Measurements from ENCODE around the gene SPPL3.

DNA sequence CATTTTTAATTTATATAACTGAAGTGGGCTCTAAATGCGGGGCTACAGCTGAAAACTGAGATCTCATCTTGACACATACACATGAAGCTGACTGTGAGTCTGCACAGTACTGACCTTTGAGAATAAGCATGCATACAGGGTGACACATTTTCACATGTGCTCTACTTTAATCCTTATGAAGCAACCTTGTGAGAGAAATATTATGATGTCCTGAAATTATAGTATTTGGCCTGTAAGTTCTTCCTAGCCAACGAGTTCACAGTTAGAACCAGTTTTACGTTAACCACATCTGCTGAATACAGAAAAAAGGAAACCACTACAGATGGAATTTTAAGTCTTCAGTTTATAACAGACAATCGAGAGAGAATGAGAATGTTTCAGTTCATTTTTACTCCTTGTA is 70.3 kb downstream of the SPPL3 start:
- no peak for TF ChIP-seq POLR2AphosphoS5 (IDR thresholded peaks at IDR 0.05; ENCODE audit: low read depth, low read length)
- TF ChIP-seq, protein P1, sequence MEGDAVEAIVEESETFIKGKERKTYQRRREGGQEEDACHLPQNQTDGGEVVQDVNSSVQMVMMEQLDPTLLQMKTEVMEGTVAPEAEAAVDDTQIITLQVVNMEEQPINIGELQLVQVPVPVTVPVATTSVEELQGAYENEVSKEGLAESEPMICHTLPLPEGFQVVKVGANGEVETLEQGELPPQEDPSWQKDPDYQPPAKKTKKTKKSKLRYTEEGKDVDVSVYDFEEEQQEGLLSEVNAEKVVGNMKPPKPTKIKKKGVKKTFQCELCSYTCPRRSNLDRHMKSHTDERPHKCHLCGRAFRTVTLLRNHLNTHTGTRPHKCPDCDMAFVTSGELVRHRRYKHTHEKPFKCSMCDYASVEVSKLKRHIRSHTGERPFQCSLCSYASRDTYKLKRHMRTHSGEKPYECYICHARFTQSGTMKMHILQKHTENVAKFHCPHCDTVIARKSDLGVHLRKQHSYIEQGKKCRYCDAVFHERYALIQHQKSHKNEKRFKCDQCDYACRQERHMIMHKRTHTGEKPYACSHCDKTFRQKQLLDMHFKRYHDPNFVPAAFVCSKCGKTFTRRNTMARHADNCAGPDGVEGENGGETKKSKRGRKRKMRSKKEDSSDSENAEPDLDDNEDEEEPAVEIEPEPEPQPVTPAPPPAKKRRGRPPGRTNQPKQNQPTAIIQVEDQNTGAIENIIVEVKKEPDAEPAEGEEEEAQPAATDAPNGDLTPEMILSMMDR (IDR thresholded peaks at IDR 0.05) = no peak
- TF ChIP-seq, protein P2, sequence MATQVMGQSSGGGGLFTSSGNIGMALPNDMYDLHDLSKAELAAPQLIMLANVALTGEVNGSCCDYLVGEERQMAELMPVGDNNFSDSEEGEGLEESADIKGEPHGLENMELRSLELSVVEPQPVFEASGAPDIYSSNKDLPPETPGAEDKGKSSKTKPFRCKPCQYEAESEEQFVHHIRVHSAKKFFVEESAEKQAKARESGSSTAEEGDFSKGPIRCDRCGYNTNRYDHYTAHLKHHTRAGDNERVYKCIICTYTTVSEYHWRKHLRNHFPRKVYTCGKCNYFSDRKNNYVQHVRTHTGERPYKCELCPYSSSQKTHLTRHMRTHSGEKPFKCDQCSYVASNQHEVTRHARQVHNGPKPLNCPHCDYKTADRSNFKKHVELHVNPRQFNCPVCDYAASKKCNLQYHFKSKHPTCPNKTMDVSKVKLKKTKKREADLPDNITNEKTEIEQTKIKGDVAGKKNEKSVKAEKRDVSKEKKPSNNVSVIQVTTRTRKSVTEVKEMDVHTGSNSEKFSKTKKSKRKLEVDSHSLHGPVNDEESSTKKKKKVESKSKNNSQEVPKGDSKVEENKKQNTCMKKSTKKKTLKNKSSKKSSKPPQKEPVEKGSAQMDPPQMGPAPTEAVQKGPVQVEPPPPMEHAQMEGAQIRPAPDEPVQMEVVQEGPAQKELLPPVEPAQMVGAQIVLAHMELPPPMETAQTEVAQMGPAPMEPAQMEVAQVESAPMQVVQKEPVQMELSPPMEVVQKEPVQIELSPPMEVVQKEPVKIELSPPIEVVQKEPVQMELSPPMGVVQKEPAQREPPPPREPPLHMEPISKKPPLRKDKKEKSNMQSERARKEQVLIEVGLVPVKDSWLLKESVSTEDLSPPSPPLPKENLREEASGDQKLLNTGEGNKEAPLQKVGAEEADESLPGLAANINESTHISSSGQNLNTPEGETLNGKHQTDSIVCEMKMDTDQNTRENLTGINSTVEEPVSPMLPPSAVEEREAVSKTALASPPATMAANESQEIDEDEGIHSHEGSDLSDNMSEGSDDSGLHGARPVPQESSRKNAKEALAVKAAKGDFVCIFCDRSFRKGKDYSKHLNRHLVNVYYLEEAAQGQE (IDR thresholded peaks at IDR 0.05; ENCODE audit: insufficient read depth in 1 of 2, low read depth in 2 of 2, low read length in 1 of 2) = no peak
